Activated CD8-positive, alpha-beta memory T cell treated with anti-CD3 and anti-CD28 coated beads for 36 hours (primary cell): ENCODE data around the gene SLC45A1. TPM values are rescaled to one million over a fixed set of nuclear protein-coding genes. Genes with fewer than 3 reads are reported as not detected.

Source experiments
- CTCF ChIA-PET: fragments of 350-600 bp; sonication (Branson Sonifier 250); formaldehyde crosslinking; loops from one replicate; lab custom pipeline; 2021; ENCODE audit warnings: antibody characterized with exemption; lab: Charles Lee
- POLR2A ChIA-PET: fragments of 350-600 bp; sonication (Branson Sonifier 250); formaldehyde crosslinking; loops from one replicate; lab custom pipeline; 2021; ENCODE audit warnings: antibody characterized with exemption; lab: Charles Lee
- total RNA-seq, 2 experiments: library from RNA; stranded (reverse); gene quantifications; one replicate each; pipeline ENCODE4 v1.2.3, GENCODE V29; 2021

SLC45A1 gene
- total RNA-seq, 2 experiments from 2014 or later, result 0.48 to 0.50 TPM

DNA sequence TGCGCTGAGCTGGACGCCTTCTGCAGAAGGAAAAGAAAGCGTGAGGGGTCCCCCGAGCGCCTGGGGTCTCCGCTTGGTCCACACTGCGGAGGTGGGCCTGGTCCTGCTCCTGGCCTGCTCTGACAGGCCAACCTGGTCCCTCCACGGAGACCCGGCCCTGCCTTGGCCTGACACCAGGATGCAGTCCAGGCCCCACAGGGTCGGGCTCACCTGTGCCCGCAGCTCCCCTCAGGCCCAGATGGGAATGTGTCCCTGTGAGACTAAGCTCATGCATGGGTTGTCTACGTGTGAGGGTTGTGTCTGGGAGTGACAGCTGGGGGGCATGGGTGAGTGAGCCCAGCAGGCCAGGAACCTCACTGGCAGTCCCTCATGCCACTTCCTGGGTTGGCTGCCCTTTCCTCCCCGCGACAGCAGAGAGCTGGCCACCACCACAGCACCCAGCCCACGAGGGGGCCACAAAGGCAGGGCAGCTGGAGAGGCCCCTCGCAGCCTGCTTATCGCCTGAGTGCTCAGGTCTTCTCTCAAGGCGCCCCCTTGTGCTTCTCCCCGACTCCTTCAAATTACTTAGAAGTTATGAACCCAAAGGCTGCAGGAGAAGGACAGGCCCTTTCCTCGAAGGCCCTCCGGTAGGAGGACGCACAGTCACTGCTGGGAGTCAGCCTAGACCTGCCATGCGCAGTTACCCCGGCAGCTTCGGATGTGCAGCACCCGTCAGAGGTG is 41.1 kb downstream of the SLC45A1 start:
- POLR2A ChIA-PET, result no interaction called here
- CTCF ChIA-PET, result interaction anchor here (1.0 kb wide), 1 partner anchor 344 kb away, joined by 3 read pairs; no protein-coding TSS in a partner anchor

DNA sequence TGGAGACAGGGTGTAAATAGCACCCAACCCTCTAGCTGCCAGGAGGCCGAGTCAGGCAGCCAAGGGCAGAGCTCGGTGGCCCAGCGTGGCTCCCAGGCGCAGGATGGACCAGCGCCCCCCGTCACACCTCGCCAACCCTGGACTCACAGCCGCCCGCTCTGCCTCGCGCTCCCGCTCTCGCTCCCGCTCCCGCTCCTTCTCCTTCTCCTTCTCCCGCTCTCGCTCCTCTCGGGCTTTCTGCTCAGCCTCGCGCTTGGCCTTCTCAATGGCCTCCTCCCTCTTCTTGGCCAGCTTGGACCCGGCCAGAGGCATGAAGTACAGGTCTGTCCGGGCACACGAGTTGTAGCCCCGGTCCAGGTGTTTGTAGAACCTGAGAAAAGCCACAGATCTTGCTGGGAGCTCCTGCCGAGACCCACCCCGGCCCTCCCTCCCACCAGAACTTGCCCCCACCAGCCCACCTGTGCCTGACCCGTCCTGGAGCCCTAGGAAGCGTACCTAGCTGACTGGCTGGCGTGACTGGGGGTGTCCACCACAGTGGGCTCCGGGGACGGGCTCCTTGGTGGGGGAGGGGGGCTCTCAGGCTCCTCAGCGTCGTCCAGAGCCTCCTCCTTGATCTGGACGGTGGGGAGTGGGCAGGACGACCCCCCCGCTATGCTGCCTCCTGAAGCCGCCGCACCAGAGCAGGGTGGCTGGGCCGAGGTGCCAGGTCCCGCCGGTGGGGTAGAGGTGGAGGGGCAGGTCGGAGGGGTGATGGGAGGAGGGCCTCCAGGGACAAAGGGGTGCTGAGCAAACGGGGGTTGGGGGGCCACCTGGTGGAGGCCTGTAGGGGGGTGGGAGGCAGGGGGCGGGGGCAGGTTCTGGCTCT is 41.9 kb downstream of the SLC45A1 start:
- ChIA-PET CTCF (interaction anchor here (0.5 to 1.0 kb wide), 2 partner anchors 345 to 476 kb away, joined by 3 to 4 read pairs; no protein-coding TSS in a partner anchor), POLR2A (no interaction called here)

DNA sequence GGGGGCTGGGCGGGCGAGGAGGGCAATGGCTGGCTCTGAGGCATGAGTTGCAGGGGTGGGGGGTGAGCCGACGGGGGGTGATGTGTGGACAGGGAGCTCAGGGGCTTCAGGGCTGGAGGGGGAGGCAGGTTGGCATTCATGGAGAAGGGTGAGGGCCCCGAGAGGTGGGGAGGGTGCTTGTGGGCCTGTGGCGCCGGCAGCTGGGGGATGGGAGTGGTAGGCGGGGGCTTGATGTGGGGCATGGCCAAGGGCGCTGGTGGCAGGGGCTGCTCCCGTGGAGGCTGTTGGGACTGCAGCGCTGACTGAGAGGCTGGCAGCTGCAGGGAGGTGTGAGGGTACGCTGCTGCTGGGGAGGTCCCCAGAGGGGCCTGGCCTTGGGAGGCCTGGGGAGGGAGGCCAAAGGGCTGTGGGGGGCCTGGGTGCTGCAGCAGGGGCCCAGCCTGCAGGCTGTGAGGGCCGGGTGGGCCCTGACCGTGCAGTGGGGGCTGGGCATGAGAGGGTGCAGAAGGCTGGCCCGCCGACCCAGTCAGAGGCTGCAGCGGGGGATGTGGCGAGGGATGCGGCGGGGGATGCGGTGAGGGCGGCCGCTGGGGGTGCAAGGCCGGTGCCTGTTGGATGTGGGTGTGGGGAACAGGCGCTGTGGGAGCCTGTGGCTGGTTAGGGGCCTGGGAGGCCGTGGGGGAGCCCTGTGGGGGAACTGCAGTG is 42.7 kb downstream of the SLC45A1 start:
- ChIA-PET POLR2A (no interaction called here), CTCF (interaction anchor here (0.5 kb wide), 1 partner anchor 477 kb away, joined by 4 read pairs; no protein-coding TSS in a partner anchor)

DNA sequence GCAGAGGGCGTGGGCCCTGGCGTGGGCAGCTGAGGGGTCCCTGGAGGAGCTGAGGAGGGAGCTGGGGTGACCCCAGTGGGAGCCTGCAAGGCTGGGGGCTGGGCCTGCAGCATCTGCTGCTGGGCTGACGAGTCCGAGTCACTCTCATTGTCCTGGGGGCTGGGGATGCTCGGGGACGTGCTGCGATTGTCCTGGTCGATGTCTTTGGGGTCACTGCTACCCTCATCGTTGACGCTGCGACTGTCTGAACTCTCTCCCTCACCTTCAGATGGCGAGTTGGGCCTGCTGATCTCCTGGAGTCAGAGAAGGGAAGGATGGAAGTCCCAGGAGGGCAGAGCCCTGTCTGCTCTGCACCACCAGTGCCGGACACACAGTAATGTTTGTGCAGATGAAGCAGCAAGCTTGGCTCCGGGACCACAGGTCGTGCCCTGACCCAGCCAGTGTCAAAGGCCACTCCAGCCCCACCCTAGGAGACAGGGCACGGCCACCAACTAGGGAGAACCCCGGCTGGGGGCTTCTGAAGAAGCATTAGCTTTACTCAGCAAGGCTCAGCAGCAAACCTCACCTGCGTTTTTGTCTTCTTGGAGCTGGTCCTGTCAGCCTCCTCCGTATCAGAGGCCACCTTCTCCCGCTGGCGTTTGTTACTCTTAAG is 43.4 kb downstream of the SLC45A1 start:
- ChIA-PET CTCF (no interaction called here), POLR2A (no interaction called here)

DNA sequence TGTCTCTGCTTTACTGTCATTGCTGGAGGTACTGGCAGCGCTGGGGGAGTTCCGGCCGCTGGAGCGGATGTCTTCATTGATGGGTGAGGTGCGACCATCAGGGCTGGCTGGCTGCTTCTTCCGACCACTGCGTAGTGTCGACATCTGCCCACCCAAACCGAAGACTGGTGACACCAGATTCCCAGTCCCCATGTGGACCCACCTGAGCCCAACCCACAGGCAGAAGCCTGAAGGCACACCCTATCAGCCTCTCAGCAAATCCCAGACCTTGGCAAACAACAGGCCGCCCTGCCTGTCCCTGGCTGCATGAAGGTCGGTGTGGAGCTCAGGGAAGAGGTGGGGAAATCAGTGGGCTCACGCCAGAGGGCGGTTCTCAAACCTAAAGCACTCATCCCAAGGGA is 44.8 kb downstream of the SLC45A1 start:
- POLR2A ChIA-PET, result no interaction called here
- CTCF ChIA-PET, result no interaction called here

DNA sequence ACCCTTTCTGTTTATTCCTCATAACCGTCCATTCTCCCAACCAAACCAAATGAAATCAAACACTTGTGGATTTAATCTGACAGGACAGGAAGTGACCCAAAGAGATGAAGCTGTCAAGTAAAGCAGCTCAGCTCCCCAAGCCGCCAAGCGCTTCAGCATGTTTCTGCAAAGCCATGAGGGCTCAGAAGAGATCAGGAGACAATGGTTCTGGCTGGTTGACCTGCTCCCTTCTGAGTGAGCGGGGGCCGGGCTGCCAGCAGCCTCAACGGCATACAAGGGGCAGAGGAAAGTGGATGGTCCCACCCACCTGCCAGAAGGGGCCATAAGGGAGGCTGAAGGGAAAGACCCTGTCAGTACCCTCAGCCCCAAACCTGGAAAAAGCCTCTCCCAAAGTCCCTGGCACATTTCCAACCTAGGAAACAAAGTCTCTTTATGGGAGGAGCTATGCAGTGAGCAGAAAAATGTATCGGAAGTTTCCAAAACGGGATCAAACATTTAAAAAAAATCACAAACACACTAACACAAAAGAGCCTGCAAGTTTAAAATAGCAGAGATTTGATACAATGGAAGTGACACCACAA is 45.4 kb downstream of the SLC45A1 start:
- POLR2A ChIA-PET, result no interaction called here
- CTCF ChIA-PET, result no interaction called here

DNA sequence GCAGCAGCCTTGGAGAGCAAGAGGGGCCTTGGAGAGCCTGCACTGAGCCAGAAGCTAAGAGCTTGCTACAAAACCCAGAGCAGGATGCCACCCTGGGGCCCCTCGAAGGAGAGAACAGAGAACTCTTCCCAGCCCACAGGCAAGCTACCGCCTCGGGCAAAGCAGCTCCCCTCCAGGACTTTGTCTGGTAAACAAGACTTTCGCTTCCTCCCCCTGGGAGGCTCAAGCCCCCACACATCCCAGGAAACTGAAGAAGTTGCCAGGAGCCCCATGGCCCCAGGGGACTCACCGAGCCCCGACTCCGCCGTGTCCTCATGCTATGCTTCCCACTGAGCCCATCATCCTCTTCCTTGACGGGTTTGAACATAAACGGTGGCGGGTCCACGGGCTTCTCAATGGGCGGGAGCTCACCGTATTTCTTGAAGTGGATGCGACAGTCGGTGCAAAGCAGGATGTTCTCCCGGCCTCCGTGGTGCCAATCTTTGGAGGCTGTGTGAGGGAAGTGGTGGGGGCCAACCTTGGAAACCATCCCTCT is 45.9 kb downstream of the SLC45A1 start:
- CTCF ChIA-PET, result no interaction called here
- POLR2A ChIA-PET, result no interaction called here

DNA sequence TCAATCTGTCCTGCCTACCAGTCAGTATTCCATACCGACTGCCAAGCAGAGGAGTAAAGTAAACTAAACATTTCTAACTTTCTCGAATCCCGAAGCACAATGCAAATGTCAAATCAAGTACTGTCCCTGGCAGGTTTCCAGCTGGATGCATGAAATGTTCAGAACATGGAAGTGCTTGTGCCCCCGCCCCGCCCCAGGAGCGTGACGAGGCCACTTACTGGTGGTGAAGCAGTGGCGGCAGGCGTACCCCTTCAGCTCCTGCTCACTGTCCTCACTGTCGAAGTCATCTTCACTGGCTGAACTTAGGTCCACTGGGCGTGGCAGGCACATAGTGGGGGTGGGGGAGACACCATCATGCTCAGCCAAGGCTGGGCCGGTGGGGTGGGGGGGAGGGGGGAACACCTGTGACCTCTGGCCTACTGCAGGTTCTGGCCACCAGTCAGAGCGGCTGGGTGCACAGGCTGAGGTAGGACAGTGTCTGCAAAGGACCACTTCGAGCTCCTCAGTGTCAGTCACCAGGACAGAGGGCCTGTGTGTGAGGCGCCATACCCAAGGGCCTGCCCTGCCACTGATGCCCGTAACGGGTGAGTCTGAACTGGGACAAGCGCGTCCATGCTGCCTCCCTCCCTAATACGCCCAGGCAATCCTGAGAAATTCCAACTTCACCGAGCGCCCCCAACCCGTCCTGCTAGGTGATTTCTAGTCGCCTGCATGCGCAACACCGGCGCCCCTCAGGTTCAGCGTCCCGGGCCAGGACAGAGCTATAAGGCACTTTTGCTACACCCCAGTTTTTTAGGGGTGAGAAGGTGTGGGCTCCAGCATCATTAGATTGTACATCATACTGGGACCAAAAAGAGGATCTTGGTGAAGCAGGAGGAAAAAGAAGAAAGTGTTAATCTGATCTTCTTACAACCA is 46.9 kb downstream of the SLC45A1 start:
- ChIA-PET CTCF (no interaction called here), POLR2A (no interaction called here)

DNA sequence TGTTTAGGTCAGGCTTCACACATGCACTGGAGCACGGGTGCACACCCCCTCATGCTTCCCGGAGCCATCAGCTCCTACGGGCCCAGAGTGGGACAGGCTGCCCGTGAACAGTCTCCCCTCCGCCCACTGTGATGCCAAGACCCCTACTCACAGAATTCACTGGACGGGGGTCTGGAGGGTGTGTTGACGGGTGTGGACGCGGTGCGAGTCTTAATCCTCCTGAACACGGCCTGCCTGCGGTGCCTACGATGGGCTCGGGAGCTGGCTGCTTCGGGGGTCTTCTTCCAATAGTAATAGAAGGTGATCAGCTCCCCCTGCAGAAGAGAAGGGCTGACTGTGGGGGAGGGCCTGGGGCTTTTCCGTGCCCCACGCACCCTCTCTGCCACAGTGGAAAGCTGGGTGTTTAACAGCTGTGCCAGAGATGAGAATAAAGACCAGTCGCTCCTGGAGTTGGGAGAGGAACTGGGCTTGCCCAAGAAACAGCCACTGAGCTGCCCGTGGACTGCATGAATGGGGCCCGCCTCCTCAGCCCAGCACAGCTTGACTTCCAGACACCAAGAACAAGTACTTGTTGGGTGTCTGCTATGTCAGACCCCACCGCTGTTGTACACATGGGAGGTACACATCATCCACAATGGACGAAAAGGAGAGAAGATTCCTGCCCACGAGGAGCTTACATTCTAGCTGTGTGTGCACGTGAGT is 47.9 kb downstream of the SLC45A1 start:
- CTCF ChIA-PET, result no interaction called here

DNA sequence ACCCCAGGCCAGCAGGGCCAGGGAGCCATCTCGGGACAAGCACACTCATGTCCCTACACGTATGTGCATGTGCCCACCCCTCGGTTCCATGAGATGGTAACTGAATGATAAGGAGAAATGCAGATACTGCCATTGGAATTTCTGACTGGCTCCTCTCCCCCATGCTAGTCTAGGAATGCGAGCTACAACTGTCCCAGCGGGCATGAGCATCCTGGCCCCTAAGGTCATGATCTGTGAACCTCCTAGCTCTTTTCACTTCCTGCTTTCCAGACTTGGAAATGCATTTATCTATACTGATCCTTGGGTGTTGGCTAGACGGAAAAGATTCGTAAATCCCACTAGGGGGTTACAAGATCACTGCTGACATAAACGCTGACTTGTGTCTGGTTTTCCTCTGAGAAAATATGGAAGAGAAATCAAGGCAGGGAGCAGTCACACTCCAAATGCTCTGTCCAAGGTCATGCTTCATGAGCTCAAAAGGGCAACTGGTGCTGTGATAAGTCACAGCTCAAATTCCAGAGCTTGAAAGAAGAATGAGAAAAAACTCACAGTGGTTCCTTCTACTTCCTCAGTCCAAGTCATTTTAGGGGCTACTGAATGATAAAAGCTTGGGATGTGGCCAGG is 49.8 kb downstream of the SLC45A1 start:
- CTCF ChIA-PET, result no interaction called here
- POLR2A ChIA-PET, result no interaction called here

More for the DNA sequence above, 47.9 kb downstream of the SLC45A1 start:
- POLR2A ChIA-PET, result no interaction called here

DNA sequence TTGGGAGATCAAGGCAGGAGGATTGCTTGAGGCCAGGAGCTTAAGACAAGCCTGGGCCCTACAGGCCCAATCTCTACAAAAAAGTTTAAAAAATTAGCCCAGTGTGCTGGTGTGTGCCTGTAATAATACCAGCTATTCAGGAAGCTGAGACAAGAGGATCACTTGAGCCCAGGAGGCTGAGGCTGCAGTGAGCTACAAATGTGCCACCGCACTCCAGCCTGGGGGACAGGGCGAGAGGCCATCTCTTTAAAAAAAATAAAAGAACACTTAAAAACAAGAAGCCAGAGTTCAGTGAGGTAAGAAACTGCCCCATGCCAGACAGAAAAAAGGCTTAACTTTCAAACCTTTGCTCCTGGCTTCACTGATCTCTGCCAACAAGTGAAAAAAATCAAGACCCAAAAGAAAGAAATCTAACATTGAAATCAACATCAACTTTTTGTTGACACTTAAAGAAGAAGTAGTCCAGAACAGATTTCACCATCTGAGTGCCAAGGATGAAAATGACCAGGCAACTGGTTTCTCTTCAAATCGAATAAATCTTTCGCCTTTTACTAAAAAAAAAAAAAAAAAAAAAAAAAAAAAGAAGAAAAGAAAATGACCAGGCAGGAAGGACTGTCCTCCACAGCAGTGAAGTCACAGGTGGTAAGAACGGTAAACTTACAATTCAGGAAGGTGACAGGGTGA is 51.2 kb downstream of the SLC45A1 start:
- ChIA-PET CTCF (no interaction called here), POLR2A (no interaction called here)

DNA sequence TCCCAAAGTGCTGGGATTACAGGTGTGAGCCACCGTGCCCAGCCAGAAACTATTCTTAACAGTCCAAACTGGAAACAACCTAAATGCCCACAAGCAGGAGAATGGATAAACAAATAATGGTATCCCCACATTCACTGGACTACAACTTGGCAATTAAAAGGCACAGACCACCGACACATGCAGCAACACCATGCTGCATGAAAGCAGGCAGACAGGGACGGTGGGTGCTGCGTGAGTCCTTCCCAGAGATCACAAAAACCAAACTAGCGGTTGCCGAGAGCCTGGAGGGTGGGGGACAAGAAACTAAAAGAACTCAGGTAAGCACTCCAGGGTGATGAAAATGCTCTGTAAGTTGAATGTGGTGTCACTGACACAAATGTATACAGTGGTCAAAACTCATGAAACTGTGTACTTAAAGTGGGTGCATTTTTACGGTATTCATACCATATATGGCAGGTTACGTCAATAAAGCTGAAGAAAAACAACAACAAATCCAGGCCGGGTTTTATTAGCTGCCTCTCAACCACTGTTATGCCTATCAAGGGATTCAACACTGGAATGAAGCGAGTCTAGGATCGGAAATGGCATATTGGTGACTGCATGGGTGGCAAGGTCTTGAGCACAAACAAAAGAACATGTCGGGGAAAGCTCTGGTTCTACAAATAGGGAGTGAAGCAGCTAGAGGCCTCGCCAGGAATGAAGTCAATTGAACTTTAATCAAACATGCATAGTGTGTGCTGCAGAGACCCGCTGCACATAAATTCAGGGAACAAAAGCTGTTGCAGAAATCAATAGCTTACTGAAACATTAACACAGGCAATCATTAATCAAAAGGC is 52.4 kb downstream of the SLC45A1 start:
- POLR2A ChIA-PET, result no interaction called here
- CTCF ChIA-PET, result no interaction called here

DNA sequence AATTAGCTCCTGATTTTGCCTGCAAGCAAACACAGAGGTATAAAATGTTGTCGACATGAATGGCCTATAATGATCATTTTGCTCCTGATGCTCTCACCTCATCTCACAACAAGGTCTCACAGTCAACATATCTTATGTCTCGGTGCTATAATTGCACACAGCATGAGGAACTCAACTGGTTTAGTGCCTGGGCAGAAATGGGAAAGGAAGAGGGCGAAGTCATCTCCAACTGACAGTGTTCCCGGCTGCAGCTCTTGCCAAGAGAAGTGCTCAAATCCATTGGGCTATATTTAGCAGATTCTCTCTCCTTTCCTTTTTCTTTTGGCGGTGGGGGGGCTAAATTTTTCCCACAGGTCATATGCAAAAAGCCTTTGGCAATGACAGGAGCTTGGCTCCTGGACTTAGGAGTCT is 53.0 kb downstream of the SLC45A1 start:
- POLR2A ChIA-PET, result no interaction called here
- CTCF ChIA-PET, result no interaction called here

DNA sequence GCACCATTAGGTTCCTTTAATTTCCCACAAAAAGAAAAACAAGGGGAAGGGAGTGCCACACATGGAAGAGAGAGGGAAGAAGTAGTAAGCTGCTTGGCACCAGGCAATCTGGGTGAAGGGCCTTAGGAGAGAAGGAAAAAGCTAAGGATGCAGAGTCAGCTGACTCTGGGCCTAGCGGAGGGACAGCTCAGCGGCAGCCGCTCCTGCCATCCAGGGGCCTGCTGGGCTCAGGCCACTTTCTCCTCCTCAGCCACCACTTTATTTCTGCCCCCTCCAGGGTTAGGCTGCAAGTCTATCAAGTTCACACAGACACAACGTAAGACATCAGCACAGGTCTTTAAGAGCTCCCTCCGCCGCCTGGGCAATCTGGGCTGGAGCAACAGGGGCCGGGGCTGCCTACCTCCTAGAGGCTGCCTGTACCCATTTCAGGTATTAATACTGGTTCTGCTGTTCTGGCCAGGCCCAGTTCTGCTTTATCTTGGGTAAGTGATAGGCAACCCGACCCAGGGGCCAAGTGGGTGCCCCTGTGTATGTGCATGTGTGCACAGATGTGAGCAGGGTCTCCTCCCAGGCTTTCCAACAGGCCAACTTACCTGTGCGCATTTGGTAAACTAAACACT is 53.6 kb downstream of the SLC45A1 start:
- CTCF ChIA-PET, result no interaction called here
- POLR2A ChIA-PET, result no interaction called here

DNA sequence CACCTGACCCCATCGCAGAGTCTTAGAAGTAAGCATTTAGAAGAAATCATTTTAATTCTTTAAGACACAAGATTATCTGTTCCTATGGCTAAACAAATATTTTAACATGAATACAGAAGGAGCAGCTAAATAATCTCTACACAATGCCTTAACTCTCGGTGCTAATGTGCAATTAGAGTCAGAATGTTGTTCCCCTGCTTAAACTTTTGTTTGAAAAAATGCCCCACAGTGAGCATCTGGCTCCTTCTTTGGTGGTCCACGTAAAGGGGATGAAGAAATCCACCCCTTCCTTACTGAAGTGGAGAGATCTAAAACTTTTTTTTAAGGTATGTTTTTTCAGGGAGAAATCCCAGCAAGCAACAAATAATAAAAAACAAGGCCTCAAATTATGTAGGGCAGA is 55.2 kb downstream of the SLC45A1 start:
- ChIA-PET POLR2A (no interaction called here), CTCF (no interaction called here)
